HG03045 (cell line): ENCODE measurements around the gene NEB.
"Not testable (repeated sequence)": the region's sequence is repeated elsewhere in the genome, so short reads cannot be mapped to it uniquely, and the experiment has no call there.

Experiments
- ATAC-seq: cut with Tn5 transposase; IDR thresholded peaks from one replicate; pipeline ENCODE4 v1.9.1; 2021; ENCODE audit warnings: mild to moderate bottlenecking, moderate library complexity; ENCODE audit not compliant: unreplicated experiment

The NEB gene

DNA sequence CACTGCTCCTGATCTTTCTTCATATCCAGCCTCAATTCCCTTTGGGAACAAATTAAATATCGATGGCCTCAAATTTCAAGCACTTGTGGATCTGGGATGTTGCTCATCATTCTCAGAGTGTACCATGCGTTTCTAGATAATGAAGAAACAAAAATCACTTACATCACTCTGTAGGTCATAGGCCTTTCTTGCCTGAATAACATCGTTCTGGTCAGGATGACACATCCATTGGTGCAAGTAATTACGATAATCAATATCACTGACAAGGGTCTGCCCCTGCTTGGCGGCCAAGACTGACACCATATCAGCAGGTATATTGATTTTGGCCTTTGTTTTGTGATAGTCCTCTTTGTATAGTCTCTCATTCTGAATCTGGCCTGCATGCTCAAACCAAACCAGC is 167.3 kb downstream of the NEB start:
- no peak for ATAC-seq

DNA sequence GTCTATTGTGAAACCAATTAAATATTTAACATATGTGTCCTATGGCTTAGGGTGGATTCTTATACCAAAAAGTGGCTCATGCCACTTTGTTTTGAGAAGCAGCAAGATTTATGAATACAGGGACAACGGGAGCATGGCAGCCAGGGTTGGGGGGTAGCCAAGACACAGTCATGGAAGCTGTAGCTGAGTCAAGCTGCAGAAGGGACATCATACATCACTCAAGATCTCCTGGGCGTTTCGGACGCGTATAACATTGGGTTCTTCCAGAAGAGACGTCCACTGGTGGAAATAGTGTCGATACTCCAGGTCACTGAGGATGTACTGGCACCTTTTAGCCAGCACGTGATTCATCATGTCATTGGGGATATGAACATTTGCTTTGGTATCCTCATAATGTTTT is 171.9 kb downstream of the NEB start:
- ATAC-seq: no peak

DNA sequence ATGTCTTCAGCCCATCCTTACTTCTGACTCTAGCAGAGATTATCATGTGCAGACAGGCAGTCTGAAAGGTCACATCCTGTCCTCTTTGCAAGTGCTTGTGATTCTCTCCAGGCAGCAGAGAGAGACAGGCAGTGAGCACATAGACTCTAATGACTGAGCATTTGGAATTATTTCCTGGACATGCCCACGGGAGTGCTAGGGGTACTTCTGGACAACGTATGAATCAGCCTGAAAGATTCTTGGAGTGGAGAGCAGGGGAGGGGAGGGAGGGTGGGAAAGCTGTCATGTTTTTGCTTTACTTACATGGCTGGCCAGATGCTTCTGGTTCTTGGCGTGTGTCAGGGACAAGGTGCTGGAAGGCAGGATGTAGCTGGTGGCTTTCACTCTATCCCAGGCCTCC is 174.0 kb downstream of the NEB start:
- no peak for ATAC-seq

DNA sequence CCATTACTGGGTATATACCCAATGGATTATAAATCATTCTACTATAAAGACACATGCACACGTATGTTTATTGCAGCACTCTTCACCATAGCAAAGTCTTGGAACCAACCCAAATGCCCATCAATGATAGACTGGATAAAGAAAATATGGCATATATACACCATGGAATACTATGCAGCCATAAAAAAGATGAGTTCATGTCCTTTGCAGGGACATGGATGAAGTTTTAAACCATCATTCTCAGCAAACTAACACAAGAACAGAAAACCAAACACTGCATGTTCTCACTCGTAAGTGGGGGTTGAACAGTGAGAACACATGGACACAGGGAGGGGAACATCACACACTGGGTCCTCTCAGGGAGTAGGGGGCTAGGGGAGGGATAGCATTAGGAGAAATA is 174.8 kb downstream of the NEB start:
- ATAC-seq: not testable (repeated sequence)

DNA sequence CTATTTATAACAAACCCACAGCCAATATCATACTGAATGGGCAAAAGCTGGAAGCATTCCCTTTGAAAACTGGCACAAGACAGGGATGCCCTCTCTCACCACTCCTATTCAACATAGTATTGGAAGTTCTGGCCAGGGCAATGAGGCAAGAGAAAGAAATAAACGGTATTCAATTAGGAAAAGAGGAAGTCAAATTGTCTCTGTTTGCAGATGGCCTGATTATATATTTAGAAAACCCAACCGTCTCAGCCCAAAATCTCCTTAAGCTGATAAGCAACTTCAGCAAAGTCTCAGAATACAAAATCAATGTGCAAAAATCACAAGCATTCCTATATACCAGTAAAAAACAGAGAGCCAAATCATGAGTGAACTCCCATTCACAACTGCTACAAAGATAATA is 176.4 kb downstream of the NEB start:
- not testable (repeated sequence) for ATAC-seq

DNA sequence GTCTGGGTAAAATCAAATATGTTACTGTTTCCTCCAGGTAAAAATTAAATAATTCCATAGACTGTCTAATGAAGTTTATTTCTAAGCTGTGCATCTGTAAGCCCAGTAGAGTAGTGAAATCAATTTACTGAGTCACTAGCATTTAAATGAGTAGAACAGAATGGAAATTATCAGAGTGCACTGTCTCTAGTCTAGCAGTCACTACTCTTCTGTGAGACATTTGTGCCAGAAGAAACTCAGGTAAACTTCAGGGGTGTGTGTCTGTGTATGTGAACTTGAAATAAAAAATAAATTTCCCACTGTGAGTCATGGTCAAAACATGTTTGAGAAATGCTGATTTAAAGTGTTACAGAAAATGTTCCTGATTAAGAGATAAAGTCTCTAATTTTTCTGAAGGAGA is 178.2 kb downstream of the NEB start:
- no peak for ATAC-seq

DNA sequence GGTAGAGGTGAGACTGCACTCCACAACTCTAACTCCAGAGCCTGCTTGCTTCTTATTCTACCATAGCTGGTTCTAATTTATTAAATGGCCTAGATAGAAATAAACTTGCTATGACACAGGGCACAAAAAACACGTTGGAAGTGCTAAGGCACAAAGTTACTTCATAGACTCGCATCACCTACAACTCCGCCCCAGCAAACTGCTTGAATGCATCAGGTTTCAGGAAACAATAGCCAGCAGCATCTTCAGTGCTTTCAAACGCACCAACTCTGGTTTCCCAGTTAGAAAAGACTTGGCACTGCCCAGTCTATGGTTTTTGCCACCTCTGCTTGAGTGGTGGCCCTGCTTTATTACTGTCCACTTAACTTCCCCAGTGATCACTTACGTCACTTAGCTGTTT is 182.0 kb downstream of the NEB start:
- ATAC-seq: no peak

DNA sequence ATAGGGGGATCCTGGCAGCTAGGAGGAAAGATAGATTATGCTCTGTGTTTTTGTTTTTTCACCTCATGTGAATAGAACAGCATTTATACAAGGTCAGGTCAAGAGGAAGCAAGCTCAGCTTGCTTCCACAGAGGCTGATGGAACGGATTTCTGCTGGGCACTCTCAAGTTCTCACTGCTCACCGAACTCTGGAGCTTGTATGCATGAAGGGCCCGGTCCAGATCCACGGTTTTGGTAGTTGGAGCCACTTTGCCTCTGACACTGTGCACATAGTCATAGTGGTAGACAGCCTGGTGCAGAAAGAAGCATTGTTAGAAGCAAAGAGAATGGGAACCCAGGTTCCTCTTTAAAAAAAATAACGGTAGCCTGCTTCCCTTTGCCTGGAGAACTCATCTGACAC is 182.7 kb downstream of the NEB start:
- ATAC-seq: no peak

DNA sequence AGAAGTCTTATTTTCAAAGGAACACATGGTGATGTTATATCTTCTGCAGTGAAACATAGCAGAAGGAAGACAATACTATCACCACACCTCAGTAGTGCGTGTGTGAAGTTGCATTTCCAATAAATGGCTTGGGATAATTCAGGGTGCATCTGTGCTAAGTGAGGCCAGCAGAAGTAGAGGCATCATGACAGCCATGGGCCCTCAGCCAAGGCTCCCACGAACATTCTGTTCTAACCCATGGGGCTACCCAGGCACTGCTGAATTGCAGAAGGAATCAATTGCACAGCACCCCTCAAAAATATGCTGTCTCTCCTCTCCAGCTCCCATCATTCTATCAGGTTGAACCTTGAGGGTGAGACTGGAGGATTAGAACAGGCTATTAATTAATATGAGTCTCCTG is 185.1 kb downstream of the NEB start:
- no peak for ATAC-seq

DNA sequence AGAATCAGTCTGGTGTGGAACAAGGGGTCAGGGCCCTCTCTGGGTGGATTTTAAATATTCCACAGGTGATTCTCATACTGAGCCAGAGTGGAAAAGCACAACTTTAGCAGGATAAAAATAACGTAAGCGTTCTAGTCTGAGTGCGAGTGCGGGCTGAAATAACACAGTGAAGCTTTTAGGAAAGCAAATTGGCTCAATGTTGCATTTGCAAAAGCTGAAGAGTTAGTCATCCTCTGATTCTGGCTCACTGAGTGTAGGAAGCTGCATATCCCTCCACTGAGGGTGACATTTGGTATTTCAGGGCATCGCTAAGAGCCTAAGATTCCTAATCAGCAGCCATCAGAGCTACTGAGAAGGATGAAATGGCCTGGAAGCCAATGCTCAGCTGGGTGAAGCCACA is 189.8 kb downstream of the NEB start:
- ATAC-seq: no peak

DNA sequence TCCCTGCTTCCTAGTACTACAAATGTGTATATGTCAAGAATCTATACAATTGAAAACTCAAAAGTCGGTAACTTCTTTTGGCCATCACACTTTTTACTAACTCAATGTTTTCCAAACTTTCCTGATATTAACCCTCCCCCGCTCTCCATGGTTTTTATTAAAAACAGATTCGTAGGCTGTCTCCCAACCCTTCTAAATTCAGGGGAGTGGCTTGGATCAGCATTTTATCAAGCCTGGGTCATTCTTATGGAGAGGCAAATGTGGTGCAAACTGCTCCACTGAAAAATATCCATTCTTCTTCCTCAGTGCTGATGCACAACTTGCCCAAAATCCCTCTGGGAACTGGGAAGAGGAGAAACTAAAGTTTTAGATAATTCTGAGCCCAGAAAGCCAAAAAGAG is 190.4 kb downstream of the NEB start:
- ATAC-seq: no peak

DNA sequence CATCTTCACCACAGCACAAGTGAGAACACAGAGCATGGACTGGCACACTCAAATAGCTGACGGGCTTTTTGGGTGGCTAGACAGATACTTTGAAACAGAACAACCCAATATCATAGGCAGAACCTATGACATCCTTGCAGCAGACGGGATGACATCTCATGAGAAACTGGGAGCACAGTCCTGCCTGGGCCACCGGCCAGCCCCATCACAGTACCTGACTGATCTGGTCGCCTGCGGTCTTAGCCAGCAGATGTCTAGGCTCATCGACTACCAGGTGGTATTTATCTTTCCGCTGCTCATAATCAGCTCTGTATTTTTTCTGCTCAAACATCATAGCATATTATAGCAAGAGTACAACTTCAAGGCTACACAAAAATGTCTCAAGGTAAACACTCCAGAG is 200.3 kb downstream of the NEB start:
- no peak for ATAC-seq

DNA sequence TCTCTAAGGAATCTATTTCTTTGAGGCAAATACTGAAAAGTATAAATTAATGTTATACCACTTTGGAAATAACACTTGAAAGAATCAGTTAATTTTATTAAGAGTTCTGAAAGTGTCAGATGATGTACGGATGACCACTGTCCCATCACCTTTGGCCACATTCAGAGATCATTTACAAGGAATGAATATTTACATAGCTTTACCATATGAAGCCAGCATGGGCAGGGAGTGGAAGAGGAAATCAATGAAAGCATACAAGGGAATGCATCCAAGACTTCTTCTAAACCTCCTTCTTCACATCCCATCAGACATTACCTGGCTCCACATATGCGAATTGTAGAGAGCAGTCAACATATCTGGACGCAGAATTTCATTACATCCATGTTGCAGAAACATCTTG is 201.1 kb downstream of the NEB start:
- ATAC-seq: no peak

DNA sequence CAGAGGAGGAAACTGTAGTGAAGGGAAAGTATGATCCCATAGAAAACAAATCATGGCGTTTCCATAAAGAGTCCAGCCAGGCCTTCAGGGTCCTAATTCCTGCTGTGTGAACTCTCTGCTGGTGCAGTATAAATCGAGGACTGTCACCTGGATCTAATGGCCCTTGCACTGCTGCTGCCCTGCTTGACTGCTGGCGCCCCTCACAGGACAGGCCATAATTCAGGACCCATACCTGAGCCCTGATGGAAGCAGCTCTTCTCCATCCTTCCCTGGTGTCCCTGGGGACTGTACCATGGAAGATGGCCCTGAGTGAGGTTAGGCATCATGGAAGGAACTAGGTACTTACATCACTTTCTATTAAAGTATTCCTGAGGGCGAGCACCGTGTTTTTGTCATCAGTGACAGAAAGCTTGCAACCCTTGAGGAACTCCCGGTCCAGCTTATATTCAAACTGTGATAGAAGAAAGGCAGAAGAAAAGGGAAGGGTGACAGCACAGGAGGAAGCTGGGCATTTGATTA is 207.6 kb downstream of the NEB start:
- ATAC-seq: no peak

DNA sequence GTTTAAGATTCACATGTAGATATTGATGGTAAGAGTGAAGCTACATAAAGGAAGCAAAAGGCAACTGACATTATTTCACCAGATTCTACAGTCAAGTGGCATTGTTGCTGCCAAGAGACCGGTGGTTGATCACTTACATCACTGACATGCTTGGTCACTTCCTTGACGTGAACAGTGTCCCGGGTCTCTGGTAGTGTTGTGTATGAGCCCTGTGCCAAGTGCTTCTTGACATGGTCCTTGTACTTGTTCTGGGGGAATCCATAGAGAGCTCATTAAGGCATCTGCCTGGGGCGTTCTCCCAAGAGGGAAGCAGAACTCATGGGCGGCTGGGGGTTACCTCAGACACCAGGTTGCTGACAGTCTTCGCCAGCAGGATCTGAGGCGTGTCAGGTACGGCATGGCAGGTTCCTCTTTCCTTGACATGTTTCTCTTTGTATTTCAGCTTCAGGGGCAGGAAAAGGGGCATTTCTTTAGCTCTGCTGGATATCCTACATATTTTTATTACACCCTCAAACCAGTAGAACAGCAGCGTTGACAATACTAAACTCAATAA is 208.4 kb downstream of the NEB start:
- no peak for ATAC-seq

DNA sequence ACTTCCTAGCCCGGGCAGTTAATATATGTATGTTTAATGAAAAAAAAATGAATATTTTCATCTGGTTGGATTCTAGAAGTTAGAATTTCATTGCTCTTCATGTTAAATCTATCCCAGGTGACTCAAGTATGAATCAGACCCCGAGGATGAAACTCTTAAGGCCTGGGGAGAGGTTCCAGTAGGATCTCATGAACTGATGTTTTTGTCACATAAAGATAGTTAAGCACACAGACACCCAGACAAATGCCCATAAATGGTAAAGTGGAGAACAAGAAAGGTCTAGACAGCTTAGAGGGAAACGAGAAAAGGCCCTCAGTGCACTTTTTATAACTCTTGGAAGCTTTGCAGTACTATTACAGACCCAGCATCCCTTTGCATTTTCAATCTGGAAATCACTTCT is 210.4 kb downstream of the NEB start:
- no peak for ATAC-seq

DNA sequence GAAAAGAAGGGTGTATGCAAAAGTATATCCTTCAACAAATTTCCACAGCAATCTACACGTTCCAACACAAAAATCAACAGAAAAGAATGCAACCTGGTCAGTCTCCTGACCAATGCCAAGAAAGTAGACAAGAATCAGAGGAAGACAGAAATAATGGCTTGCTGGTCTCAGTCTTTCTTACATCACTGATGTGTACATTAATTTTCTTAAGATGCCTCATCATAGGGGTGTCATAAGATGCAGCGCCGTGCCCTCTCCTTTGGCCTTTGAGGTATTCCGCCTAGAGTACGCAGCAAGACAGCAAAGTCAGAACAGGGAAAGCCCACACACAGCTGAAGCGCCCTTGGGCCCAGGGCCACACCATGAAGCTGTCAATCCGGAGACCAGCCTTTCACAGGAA is 211.7 kb downstream of the NEB start:
- ATAC-seq: no peak

DNA sequence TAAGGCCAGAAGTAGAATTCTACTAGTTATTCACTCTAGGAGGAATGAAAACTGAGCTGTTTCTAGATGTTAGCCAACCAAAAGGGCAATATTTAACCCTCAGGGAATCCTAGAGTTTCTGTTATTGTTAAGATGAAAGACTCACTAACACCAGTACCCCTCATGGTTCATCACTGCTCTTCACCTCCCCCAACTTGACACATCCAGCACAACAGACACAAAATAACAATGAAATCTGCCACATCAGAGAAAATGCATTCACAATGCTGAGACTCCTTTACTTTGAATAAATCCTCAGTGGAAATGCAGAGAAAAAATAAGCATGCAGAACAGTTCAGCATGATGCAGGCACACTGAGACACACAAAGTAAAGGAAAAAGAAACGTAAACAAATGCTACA is 213.3 kb downstream of the NEB start:
- no peak for ATAC-seq

DNA sequence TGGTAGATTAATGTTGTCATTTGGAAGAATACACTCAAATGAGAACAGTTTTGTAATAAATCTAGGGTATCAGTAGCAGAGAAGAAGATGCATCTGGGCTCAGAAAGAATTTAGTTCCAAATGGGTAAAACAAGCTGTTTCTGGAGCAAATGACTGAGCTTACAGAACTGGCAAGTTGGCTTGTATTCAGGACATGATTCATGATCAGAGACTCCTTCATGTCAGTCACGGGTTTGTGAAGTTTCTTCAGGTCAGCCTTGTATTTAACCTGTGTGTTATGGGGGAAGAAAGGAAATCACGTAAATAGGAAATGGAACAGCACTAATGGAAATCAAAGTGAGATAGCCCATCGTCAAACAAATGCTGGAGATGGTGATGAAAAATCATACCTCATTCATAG is 215.5 kb downstream of the NEB start:
- no peak for ATAC-seq

DNA sequence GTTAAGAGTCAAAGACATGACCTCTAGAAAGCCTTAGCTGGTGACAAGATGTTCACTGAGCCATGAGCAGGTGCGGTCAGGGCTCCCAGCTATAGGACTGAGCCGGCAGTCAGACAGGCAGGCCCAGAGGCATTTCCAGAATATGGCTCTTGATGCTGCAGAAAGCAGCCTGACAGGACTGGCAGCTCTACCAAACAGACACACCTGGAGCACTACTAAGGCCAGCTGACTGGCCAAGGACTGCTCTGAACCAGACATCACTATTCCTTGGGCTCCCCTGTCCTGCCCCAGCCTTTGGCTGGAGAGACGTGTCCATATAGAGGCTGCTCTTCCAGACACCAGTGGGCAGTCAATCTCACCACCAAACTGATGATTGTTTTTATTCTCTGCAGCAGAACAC is 225.8 kb downstream of the NEB start:
- ATAC-seq: no peak

DNA sequence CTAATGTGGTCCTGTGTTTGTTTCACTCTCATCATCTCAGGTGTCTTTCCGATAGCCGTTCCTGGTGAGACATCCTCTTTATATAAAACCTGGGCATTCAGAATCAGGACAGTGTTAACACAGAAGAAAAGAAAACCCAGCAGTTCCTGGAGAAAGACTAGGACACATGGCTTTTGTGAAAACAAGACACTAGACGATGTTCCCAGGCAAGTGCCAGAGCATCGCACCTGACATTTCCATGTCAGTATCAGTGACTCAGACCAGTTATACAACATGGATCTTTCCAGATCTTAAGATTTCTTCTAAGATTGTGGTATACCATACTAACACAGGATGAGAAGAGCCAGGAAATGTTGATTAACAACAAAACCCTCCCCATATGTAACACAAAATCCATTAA is 228.1 kb downstream of the NEB start:
- ATAC-seq: no peak

DNA sequence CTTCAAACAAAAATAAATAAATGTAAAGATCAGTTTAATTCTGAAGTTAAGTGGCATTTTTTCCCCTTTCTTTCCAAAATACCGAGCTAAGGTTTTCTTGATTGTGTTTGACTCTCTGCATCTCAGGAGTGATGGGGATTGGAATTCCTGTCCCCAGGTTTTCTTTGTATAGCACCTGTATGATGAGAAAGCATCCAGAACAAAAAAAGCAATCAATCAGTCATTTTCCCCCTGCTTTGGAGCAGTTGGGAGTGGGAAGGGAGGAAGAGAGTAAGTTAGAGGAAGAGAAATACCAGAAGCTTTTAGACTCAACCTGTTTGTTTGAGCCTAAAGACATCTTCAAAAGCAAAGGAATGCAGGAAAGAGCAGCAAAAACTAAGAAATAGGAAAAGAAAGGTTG is 236.1 kb downstream of the NEB start:
- ATAC-seq: no peak

DNA sequence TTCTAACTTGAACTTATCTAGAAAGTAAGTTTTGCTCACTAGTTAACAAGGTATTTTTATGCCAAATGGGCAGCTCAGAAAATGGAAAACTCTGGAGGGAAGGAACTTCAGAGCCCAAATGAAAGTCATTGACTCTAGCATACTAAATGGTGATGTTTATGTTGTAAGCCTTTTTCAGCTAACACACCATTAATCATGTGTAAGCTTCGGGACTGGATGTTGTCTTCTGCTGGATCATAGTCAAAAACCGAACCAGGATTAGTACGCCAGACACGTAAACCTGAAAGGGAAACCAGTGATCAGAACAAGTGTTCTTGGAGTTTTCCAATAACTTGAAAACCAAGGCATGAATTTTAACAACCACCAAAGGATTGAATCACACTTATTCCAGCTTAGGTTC is 242.8 kb downstream of the NEB start:
- ATAC-seq: no peak

DNA sequence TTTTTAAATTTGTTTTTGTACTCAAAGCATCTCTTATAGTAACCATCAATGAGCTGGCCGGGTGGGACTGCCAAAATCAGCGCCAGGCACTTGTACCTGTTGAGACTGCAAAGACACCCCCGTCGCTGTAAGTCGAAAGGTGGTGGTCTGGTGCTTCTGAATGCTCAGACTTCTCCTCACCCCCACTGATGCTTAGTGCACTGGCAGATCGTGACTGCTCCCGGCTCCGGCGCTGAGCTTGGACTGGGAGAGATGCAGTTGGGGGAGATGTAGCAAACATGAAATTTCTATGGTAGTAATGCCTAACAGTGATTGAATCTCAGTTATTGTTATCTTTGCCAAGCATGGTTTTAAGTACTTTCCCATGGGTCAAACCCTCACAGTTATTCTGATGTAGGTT is 244.0 kb downstream of the NEB start:
- no peak for ATAC-seq
